PFSK-1 (cell line): ENCODE data around the gene ADTRP.

ENCODE experiments used
- POLR2AphosphoS5 ChIP-seq: IDR thresholded peaks from 2 replicates; pipeline ENCODE4 v1.6.1; 2012; ENCODE audit warnings: low read depth, mild to moderate bottlenecking, control low read depth, low read length, moderate library complexity
- TF ChIP-seq, protein P1 (sequence below), 2 experiments: IDR thresholded peaks; 2 replicates each; pipeline versions ENCODE4 v1.6.1 to v1.8.0; 2011 to 2012; ENCODE audit warnings: low read depth in 2 of 2, low read length in 2 of 2, control low read depth in 1 of 2, inconsistent platforms in 1 of 2, mild to moderate bottlenecking in 1 of 2, moderate library complexity in 1 of 2; ENCODE audit not compliant: insufficient read depth in 1 of 2

DNA sequence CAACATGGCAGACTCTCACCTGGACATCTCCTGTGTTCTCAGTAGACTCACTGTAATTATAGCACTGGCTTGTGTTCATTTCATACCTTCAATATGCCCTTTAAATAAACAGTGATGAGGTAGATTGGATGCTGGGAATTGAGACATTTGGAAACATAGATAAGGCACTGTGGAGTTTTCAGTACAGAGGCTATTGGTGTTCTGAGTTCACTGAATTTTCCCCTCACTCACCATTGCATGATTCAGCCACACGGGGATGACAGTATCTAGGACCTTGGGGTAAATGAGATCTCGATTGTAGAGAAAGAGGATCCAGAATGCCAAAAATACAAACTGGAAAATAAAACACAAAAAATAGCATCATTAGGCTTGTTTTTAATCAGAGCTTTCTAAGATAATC is 12.6 kb downstream of the ADTRP start:
- no peak for TF ChIP-seq POLR2AphosphoS5
- TF ChIP-seq, protein P1, sequence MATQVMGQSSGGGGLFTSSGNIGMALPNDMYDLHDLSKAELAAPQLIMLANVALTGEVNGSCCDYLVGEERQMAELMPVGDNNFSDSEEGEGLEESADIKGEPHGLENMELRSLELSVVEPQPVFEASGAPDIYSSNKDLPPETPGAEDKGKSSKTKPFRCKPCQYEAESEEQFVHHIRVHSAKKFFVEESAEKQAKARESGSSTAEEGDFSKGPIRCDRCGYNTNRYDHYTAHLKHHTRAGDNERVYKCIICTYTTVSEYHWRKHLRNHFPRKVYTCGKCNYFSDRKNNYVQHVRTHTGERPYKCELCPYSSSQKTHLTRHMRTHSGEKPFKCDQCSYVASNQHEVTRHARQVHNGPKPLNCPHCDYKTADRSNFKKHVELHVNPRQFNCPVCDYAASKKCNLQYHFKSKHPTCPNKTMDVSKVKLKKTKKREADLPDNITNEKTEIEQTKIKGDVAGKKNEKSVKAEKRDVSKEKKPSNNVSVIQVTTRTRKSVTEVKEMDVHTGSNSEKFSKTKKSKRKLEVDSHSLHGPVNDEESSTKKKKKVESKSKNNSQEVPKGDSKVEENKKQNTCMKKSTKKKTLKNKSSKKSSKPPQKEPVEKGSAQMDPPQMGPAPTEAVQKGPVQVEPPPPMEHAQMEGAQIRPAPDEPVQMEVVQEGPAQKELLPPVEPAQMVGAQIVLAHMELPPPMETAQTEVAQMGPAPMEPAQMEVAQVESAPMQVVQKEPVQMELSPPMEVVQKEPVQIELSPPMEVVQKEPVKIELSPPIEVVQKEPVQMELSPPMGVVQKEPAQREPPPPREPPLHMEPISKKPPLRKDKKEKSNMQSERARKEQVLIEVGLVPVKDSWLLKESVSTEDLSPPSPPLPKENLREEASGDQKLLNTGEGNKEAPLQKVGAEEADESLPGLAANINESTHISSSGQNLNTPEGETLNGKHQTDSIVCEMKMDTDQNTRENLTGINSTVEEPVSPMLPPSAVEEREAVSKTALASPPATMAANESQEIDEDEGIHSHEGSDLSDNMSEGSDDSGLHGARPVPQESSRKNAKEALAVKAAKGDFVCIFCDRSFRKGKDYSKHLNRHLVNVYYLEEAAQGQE (IDR thresholded peaks at IDR 0.05; ENCODE audit: insufficient read depth in 1 of 2, low read depth in 2 of 2, low read length in 2 of 2), result no peak
